Natural killer cell (primary cell): ENCODE results near the gene MBNL3. TPM values are rescaled to one million over a fixed set of nuclear protein-coding genes. Genes with fewer than 3 reads are reported as not detected.
"Not testable (repeated sequence)": the region's sequence is repeated elsewhere in the genome, so short reads cannot be mapped to it uniquely, and the experiment has no call there.

Source experiments
- ATAC-seq, 3 donors: fragments of 150-1000 bp in 2 of 3; fragments of 200-7000 bp in 1 of 3; cut with Tn5 transposase; 1 replicate in 1 of 3; 2 replicates in 2 of 3; pipeline ENCODE4 v1.10.0; 2021; ENCODE audit warnings: mild to moderate bottlenecking in 2 of 3, moderate library complexity in 2 of 3
- DNase-seq, 2 donors: peaks; one replicate each; pipeline versions ENCODE4 v3.0.0 to v3.0.0-alpha.2; 2013 to 2021; ENCODE audit warnings: mixed read lengths in 1 of 2
- H3K27ac ChIP-seq: one replicate; pipeline ENCODE4 v1.5.1; 2013; ENCODE audit warnings: mild to moderate bottlenecking, low read length
- H3K27me3 ChIP-seq: one replicate; pipeline ENCODE4 v1.6.1; 2013; ENCODE audit warnings: low read length; ENCODE audit not compliant: control insufficient read depth, insufficient read depth
- H3K36me3 ChIP-seq: one replicate; pipeline ENCODE4 v1.6.1; 2013; ENCODE audit warnings: low read length; ENCODE audit not compliant: control insufficient read depth, insufficient read depth
- H3K4me1 ChIP-seq: one replicate; pipeline ENCODE4 v1.6.1; 2013; ENCODE audit warnings: low read length; ENCODE audit not compliant: control insufficient read depth, insufficient read depth
- H3K4me3 ChIP-seq: one replicate; pipeline ENCODE4 v1.5.1; 2013; ENCODE audit warnings: low read length
- H3K9me3 ChIP-seq: one replicate; pipeline ENCODE4 v1.6.1; 2013; ENCODE audit warnings: low read length; ENCODE audit not compliant: control insufficient read depth, insufficient read depth
- H3K27ac Mint-ChIP-seq, 2 donors: one replicate each; pipeline ENCODE4 v1.8.0; 2022; ENCODE audit warnings: mild to moderate bottlenecking in 2 of 2, mixed read lengths in 2 of 2, moderate library complexity in 1 of 2
- H3K27me3 Mint-ChIP-seq, 2 donors: one replicate each; pipeline ENCODE4 v1.8.0; 2022; ENCODE audit warnings: low read depth in 2 of 2, mixed read lengths in 2 of 2
- H3K36me3 Mint-ChIP-seq: one replicate; pipeline ENCODE4 v1.8.0; 2022; ENCODE audit warnings: mixed read lengths
- H3K4me1 Mint-ChIP-seq, 2 donors: one replicate each; pipeline ENCODE4 v1.8.0; 2022; ENCODE audit warnings: mixed read lengths in 2 of 2
- H3K4me3 Mint-ChIP-seq: one replicate; pipeline ENCODE4 v1.8.0; 2022; ENCODE audit warnings: mild to moderate bottlenecking, moderate library complexity, mixed read lengths
- H3K9me3 Mint-ChIP-seq, 2 donors: one replicate each; pipeline ENCODE4 v1.8.0; 2022; ENCODE audit warnings: mixed read lengths in 2 of 2
- WGBS: methylation state at CpG from one replicate; pipeline ENCODE4 v1.1.7; 2013; ENCODE audit warnings: missing lambda C conversion rate; ENCODE audit not compliant: insufficient coverage; 5-methylcytosine and 5-hydroxymethylcytosine counted together
- intact Hi-C: fragments of 100-400 bp; cut with micrococcal nuclease; formaldehyde crosslinking; loops from one replicate; pipeline ENCODE4 v1.14.2; 2022
- total RNA-seq, 4 donors: library from RNA; stranded (reverse); fragments of 120-200 nt in 1 of 4; gene quantifications; one replicate each; pipeline versions ENCODE4 v1.2.3 to v1.2.4, GENCODE V29; 2013 to 2022
- TF ChIP-seq, protein P1 (sequence below): fragments of 200-600 bp; IDR thresholded peaks from one replicate; pipeline ENCODE4 v1.8.0; 2022; ENCODE audit warnings: antibody characterized with exemption

Gene MBNL3
- total RNA-seq, 3 donors from 2014 or later (not counting 1 experiment from before 2014, with no cell fraction given): 55.3 to 64.3 (median 59.3) TPM

DNA sequence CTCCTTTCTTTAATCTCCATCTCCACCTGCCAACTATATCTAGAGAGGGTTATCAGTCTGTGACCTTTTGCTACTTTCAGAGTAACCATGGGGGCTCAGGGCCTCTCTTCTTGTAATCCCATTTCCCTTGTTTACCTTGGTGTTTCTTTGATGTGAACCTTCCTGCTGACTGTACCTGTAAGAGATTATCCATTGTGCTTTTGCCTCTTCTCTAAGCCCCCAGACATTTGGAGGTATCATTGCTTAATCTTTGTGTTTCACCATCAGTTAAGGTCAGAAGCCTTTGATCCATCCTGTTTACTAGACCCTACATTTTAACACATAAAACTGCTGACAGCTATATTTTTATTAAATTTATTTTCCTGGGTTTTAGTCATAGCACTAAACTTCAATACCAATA is 157.8 kb downstream of the MBNL3 start:
- no peaks in the 10 kb centered on the region for H3K9me3 Mint-ChIP-seq
- no peaks in the 10 kb centered on the region for H3K4me1 ChIP-seq
- no peak overlapping the region for H3K4me3 Mint-ChIP-seq
- no peak overlapping the region for H3K27ac Mint-ChIP-seq
- no peak for DNase-seq
- H3K9me3 ChIP-seq: no peaks in the 10 kb centered on the region
- H3K27me3 ChIP-seq: no peaks in the 10 kb centered on the region
- H3K4me1 Mint-ChIP-seq: no peaks in the 10 kb centered on the region
- ATAC-seq: no peak
- H3K36me3 ChIP-seq: no peaks in the 10 kb centered on the region
- TF ChIP-seq, protein P1, sequence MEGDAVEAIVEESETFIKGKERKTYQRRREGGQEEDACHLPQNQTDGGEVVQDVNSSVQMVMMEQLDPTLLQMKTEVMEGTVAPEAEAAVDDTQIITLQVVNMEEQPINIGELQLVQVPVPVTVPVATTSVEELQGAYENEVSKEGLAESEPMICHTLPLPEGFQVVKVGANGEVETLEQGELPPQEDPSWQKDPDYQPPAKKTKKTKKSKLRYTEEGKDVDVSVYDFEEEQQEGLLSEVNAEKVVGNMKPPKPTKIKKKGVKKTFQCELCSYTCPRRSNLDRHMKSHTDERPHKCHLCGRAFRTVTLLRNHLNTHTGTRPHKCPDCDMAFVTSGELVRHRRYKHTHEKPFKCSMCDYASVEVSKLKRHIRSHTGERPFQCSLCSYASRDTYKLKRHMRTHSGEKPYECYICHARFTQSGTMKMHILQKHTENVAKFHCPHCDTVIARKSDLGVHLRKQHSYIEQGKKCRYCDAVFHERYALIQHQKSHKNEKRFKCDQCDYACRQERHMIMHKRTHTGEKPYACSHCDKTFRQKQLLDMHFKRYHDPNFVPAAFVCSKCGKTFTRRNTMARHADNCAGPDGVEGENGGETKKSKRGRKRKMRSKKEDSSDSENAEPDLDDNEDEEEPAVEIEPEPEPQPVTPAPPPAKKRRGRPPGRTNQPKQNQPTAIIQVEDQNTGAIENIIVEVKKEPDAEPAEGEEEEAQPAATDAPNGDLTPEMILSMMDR: no peak
- peaks cover 0 to 17% of the 10 kb centered on the region in 2 donors for H3K27me3 Mint-ChIP-seq
- intact Hi-C loops: no loop called here
- no peak overlapping the region for H3K27ac ChIP-seq
- H3K36me3 Mint-ChIP-seq: no peaks in the 10 kb centered on the region
- no peak overlapping the region for H3K4me3 ChIP-seq

DNA sequence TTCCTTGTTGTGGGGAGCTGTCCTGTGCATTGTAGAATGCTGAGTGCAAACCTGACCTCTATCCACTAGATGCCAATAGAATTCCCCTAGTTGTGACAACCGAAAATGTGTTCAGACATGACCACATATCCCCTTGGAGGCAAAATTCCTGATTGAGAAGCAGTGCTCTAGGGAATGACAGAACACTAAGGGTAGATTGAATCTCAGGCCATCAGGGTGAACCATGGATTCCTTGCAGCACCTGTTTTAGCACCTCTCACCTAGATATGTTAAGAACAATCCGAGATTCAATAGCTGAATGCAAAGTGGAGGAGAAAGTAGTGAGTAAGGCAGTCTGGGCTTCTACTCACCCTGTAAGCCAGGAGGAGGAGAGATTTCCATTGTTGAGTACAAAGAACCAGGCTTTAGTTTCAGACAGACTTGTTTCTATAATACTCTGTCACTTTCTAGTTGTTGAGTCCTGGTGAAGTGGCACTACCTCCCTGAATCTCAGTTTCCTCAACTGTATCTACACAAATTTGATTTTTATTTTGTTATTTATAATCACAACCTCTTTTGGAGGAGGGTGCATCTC is 158.6 kb downstream of the MBNL3 start:
- Mint-ChIP-seq H3K27ac (no peak overlapping the region), H3K9me3 (no peaks in the 10 kb centered on the region), H3K4me1 (no peaks in the 10 kb centered on the region), H3K4me3 (no peak overlapping the region), H3K27me3 (peaks cover 0 to 10% of the 10 kb centered on the region in 2 donors), H3K36me3 (no peaks in the 10 kb centered on the region)
- no peaks in the 10 kb centered on the region for H3K36me3 ChIP-seq
- intact Hi-C loops: no loop called here
- no peaks in the 10 kb centered on the region for H3K27me3 ChIP-seq
- 100% methylated on average over 1 of the region's 2 CpGs for WGBS
- H3K9me3 ChIP-seq: no peaks in the 10 kb centered on the region
- no peaks in the 10 kb centered on the region for H3K4me1 ChIP-seq
- no peak for DNase-seq
- no peak overlapping the region for H3K27ac ChIP-seq
- ATAC-seq: no peak
- H3K4me3 ChIP-seq: no peak overlapping the region
- TF ChIP-seq, protein P1: no peak

GRCh38 chrX:132326960-132327359 is 161.9 kb downstream of the MBNL3 start:
- H3K27ac Mint-ChIP-seq, H3K27me3 ChIP-seq, H3K9me3 ChIP-seq, H3K9me3 Mint-ChIP-seq, H3K27ac ChIP-seq, H3K4me3 ChIP-seq, intact Hi-C loops, H3K4me1 Mint-ChIP-seq, H3K36me3 ChIP-seq, H3K4me1 ChIP-seq, DNase-seq, H3K4me3 Mint-ChIP-seq, H3K36me3 Mint-ChIP-seq, ATAC-seq: not testable (repeated sequence)
- peaks cover 0 to 12% of the 10 kb centered on the region in 2 donors for H3K27me3 Mint-ChIP-seq
- no CpG with 5 or more reads among the region's 2 CpGs for WGBS
